GM18951 (cell line): ENCODE data around the gene LCN9.
"Not testable (repeated sequence)": the region's sequence is repeated elsewhere in the genome, so short reads cannot be mapped to it uniquely, and the experiment has no call there.

ENCODE experiments used
- POLR2A ChIP-seq: IDR thresholded peaks from 4 replicates; pipeline ENCODE4 v1.6.1; 2011; ENCODE audit warnings: mild to moderate bottlenecking; ENCODE audit not compliant: insufficient read length, insufficient read depth; ENCODE audit errors: extremely low read depth
- in situ Hi-C: fragments of 300-500 bp; cut with MboI; formaldehyde crosslinking; loops from one replicate; pipeline ENCODE4 v1.12.0; 2022; ENCODE audit warnings: low sequenced_read_pairs, mixed read lengths, inconsistent platforms; ENCODE audit not compliant: unreplicated experiment

The LCN9 gene

GRCh38 chr9:135657416-135657815 lies 5.7 kb upstream of the LCN9 start:
- no peak for TF ChIP-seq POLR2A
- in situ Hi-C loops: no loop called here

- TF ChIP-seq POLR2A: no peak
- in situ Hi-C loops: no loop called here
Observed at GRCh38 chr9:135659252-135659651, 3.9 kb upstream of the LCN9 start.

GRCh38 chr9:135660407-135660806 lies 2.7 kb upstream of the LCN9 start:
- in situ Hi-C loops: no loop called here
- TF ChIP-seq POLR2A: no peak

DNA sequence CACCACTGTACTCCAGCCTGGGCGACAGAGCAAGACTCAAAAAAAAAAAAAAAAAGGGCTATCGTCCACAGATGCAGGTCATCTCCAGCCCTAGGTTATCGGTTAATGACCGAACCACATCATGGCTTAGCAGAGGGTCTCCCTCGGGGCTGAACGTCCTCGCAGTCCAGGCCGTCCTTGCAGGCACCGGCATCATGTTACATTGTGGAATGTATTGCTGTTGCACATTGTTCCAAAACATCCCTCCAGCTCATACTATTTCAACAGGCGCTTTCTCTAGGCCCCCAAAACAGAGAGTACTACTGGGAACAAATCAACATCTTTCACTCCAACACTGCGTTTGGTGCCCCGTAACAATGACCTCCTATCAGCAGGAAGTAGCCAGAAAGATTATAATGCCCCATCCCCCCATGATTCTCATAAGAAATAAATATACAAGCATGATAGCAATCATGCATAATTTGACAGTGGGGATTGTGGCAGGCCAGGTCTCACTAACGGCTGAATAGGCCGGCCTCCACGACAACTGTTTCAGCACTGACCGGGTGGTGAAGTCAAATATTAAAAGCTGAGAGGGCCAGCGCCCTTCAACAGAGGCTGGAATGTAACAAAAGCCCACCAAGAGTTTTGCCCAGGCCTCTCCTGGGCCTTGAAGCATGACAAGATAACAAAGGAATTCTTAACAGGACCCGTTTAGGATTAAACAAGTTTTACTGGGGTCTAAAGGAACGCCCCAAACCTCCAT lies 1.1 kb upstream of the LCN9 start:
- no peak for TF ChIP-seq POLR2A
- in situ Hi-C loops: no loop called here

GRCh38 chr9:135663451-135663770 lies 302 bp downstream of the LCN9 start:
- in situ Hi-C loops: no loop called here

DNA sequence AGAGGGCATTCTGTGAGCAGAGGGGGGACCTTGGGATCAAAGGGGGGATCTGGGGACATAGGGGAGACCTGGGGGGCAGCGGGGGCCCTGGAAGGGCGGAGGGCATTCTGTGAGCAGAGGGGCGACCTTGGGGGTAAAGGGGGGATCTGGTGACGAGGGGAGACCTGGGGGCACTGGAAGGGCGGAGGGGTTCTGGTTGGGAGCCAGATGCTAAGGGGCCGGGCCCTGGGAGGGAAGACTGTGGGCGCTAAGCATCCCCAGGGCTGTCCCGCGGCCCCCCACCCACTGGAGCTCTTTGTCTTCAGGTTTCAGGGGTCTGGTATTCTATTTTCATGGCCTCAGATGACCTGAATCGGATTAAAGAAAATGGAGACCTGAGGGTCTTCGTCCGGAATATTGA lies 748 bp downstream of the LCN9 start:
- in situ Hi-C loops: no loop called here
- TF ChIP-seq POLR2A: no peak

More at GRCh38 chr9:135663451-135663770, 302 bp downstream of the LCN9 start:
- TF ChIP-seq POLR2A: no peak

DNA sequence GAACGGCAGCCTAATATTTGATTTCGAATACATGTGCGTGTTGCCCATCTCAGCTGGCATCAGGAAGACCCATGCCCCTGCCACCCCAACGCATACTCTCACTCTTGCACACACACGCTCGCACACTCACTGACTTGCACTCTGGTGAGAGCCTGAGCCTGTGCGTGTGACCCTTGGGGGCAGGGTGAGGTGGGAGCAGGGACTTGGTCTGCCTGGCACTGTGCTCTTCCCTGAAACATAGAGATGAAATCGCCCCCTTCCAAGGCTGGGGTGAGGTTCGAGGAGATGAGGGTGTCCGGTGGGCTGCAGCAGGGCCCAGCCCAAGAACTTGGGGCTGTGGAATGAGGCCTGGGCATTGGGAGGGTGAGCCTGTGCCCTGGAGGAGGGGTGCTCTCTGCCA lies 1.2 kb downstream of the LCN9 start:
- in situ Hi-C loops: no loop called here
- TF ChIP-seq POLR2A: no peak

GRCh38 chr9:135664801-135665794 lies 2.0 kb downstream of the LCN9 start:
- no peak for TF ChIP-seq POLR2A
- in situ Hi-C loops: no loop called here

DNA sequence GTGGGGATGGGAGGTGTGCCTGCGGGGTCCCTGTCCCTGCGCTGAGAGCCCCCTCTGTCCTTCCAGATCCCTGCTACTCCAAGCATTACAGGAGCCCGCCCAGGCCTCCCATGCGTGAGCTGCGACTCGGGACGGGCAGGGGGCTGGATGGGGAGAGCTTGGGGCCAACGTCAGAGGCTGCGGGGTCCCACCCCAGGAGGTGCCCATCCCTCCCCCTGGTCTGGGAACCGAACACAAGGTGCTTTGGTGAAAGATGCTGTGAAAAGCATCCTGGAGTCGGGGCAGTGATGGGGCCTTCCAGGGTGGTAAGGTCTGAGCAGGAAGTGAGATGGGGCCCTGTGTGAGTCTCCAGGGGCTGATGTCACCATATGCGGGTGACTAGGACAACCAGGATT lies 2.7 kb downstream of the LCN9 start:
- no peak for TF ChIP-seq POLR2A
- in situ Hi-C loops: no loop called here

- no peak for TF ChIP-seq POLR2A
- in situ Hi-C loops: no loop called here
Observed at GRCh38 chr9:135666534-135667462, 3.7 kb downstream of the LCN9 start.

- TF ChIP-seq POLR2A: no peak
- in situ Hi-C loops: no loop called here
Observed at GRCh38 chr9:135667463-135668001, 4.4 kb downstream of the LCN9 start.

- in situ Hi-C loops: not testable (repeated sequence)
Observed at GRCh38 chr9:135669018-135669417, 5.9 kb downstream of the LCN9 start.

DNA sequence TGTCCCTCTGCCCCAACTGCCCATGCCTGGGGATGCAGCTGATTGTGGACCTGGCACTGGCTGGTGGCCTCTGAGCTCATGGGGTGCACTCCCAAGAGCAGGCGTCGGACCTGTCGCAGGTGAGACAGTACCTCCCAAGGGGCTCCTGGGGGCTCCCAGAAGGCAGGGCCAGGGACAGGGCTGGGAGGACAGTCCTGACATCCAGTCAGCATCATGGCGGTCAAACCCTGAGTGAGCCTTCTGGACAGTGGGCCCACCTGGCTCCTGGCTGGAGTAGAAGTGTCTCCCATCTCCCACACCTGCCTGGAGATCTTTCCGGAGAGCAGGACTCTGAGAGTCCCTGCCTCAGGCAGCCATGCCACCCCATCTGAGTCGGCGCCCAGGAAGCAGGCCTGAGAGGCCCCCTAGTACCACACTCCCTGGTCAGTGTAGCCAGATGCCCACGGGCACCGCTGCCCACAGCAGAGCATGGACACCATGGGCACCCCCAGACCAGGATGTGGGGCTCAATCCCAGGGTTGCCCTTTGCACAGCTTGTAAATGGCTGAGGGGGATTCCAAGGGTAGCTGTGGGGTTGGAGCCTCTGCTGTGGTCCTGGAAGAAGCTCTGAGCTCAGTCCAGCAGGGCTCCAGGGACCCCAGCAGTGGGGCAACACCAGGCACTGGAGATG lies 6.6 kb downstream of the LCN9 start:
- in situ Hi-C loops: no loop called here
- TF ChIP-seq POLR2A: no peak
